Stimulated activated CD4-positive, alpha-beta T cell treated with anti-CD3 and anti-CD28 coated beads, Interleukin-1b, Interleukin-23, amount 100 ng/mL, for 4 hours (primary cell): ENCODE measurements around the gene PPM1L.

ENCODE experiments used
- DNase-seq, 2 donors: peaks; one replicate each; pipeline ENCODE4 v3.0.0-alpha.2; 2020; ENCODE audit warnings: low read depth in 2 of 2

The PPM1L gene

DNA sequence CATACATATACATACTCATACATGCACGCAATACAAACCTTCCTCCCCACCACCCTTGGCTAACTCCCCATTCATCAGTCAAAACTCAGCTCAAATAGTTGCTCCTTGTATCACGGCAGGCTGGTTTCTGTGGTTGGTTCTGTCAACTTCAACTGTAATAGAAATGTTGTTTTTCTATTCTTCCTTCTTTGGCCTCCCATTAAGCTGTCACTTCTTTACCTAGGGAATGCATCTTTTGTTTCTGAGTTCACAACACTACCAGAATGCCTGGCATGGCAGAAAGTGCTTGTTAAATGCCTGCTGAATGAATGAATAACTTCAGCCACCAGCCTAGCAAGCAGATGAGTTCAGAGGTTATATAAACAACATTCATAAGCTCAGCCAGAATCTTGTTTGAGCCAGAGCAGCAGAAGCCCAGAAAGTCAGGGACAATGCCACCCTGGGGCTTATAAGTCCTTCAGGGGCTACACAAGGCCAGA is 286.0 kb downstream of the PPM1L start:
- DNase-seq, result no peak

- no peak for DNase-seq
These were observed 287.5 kb downstream of the PPM1L start for GRCh38 chr3:161043336-161044035.

GRCh38 chr3:161049683-161050248 is 293.7 kb downstream of the PPM1L start:
- no peak for DNase-seq

GRCh38 chr3:161050935-161051334 is 294.9 kb downstream of the PPM1L start:
- no peak for DNase-seq

DNA sequence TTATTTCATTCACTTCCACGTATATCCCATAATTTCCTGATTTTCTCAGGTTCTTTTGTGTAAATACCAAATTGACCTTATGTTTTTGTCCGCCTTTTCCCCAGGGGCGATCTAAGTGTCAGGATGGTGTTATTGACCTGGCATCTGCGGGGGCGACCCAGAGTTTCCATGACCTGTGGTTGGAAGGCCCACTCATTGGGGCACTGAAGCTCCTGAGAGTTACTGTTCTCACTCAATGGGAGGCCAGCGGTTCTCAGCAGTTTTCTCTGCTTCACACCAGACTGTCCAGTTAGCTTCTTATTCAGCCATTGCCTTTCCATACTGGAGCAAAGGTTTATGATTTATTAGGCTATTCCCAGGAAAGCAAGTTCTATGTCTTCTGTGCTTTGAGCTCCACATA is 295.8 kb downstream of the PPM1L start:
- DNase-seq, result no peak

GRCh38 chr3:161054860-161055604 is 299.0 kb downstream of the PPM1L start:
- no peak for DNase-seq

DNA sequence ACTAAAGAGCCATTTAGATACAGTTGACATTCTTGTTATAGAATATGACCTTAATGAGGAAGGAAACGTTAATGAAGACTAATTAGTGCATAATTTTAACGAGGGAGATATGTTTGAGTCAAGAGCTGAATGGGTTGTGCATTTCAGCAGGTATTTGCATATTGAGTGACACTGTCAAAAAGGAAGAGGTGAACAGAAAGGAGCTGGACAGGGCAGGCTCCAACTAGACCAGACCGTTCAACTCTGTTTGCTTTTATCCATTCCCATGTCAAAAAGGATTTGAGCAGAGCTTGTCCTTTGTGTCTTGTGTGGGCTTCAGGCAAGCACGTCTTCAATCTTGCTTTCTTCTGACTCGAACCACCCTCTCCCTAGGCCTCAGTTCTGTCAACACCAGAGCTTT is 308.4 kb downstream of the PPM1L start:
- no peak for DNase-seq

DNA sequence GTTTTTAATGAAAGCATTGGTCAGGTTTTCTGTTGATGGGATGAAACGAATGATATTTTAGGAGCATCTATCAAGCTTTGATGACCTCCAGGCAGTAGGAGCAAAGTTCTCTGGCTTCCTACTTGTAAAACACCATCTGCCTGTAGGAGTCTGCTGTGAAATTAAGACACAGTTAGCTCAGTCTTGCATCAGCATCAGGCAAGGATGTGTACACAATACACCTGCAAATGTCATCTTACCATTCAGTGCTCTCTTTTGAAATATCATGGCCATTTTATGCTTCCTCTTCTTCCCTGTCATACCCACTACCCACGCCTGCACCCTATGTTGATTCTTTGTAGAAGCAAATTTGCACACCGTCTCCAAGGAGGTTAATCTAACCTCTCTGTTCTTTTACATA is 310.9 kb downstream of the PPM1L start:
- no peak for DNase-seq

DNA sequence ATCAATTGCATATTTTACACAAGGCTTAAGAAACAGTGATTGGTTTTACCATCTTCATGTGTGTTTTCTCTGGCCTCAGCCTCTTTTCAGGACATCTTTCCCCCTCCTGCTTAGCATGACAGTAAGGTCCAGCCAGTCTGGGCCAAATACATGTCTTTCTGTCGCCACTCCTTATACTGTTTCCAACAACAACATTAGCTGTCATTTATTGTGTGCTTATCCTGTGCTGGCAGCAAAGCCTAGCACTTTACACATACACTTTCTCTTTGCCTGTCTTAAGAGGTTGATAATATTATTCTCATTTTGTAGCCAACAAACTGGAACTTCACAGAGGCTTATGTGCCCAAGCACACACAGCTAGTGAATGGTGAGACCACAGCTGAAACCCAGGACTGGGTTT is 311.3 kb downstream of the PPM1L start:
- DNase-seq, result no peak

GRCh38 chr3:161069511-161070251 is 313.6 kb downstream of the PPM1L start:
- DNase-seq, result no peak

DNA sequence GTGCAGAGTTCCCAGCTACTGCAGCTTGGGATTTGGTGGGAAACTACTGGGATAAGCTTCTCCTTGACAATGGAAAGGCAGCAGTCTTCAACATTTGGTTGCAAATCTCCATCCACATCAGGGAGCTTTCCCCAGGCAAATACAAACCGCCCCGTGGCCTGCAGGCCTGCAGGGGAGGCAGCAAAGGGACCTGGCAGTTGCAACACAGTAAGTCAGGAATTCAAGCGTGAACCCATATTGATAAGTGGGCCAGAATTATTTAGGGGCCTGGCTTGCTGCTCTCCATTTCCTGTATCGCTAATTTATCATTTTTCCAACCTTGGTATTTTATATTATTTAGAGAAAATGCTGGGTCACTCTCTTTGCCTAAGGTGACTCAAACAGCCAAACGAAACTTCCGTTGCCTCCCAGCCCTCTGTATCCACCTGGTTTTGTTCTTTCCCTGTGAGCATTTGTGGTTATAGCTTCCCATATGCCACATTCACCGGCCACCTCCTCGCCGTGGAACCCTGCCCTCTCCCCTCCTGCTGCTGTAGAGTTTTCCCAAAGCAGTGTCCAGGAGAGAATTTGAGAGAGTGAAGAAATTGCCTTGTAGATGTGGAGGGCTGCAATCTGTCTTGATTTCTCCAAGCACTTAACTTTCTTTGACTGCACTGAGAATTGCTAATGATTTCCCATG is 314.4 kb downstream of the PPM1L start:
- no peak for DNase-seq

- DNase-seq, result no peak
These were observed 315.1 kb downstream of the PPM1L start for GRCh38 chr3:161070980-161071663.

GRCh38 chr3:161072211-161072621 is 316.2 kb downstream of the PPM1L start:
- DNase-seq, result no peak

DNA sequence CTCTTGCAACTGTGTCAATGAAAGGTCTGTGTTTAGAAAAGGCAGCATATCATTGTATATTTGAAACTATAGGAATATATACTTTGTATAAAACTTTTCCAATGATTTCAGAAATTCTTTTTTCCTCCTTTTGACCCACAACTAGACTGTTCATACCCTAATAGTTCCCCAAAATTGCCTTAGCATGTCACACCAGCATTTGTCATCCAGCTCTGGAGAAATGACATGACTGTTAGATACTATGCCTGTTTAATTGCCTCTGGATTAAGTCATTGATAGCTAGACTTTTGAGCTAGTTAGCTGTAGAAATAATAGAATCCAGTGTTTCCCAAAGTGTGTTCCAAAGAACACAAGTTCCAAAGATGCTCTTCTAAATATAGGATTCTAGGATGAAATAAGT is 316.7 kb downstream of the PPM1L start:
- DNase-seq, result no peak

DNA sequence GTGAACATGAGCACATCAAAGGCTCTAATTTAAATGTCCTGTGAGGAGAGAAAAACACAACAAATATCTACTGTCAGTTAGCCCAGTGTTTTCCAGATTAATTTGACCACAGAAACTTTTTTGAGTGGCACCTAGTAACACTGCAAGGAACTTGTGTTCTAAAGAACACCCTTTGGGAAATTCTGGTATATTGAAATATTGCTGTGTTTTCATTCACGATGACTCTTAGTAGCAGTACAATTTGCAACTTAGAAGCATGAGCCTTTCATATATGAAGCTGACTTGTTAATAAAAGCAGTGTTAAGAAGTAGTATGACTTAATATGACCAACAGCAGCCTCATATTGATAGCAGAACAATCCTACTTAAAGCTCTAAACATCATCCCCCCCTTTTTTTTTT is 317.1 kb downstream of the PPM1L start:
- no peak for DNase-seq

DNA sequence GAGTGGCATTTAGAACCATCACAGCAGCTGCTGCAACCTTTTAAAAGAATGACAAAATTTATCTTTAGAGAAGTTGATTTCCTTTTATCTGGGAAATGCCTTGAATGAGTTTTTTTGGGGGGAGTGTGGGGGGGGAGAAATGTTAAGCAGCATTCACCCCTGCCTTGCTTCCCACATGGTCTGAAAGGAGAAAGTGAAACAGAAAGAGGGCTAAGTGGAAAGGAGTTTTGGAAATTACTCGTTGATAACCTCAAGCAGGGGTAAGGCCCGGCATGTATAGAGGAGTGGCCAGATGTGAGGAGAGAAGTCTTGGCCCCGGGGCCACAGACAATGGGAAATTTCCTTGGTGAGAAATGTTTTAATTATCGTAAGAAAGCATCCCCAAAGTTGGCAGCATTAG is 325.6 kb downstream of the PPM1L start:
- no peak for DNase-seq

GRCh38 chr3:161082063-161082462 is 326.0 kb downstream of the PPM1L start:
- no peak for DNase-seq

GRCh38 chr3:161083131-161083530 is 327.1 kb downstream of the PPM1L start:
- no peak for DNase-seq

DNA sequence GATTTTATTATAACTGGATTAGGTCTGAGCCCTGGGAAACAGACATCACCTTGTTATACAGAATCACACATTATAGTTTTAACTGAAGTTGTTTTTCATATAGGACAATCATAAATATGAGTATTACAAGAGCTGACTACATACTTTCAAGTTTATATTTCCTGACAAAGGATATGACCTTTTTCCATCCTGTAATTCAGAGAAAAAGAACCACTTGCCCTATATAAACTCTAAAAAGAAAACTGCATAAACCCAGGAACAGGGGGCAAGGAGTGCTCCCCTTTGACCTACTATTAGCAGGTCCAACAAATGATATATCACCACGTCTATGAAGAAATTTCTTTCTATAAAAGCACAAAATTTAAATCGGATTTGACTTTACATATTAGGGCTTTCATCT is 328.2 kb downstream of the PPM1L start:
- DNase-seq, result no peak

- no peak for DNase-seq
These were observed 337.9 kb downstream of the PPM1L start for GRCh38 chr3:161093895-161094294.

- no peak for DNase-seq
These were observed 340.8 kb downstream of the PPM1L start for GRCh38 chr3:161096771-161097367.
